B cell (primary cell): ENCODE data around the gene SLITRK4. TPM values are rescaled to one million over a fixed set of nuclear protein-coding genes. Genes with fewer than 3 reads are reported as not detected.

ENCODE experiments used
- ATAC-seq: fragments of 200-7000 bp; cut with Tn5 transposase; one replicate; pipeline ENCODE4 v1.10.0; 2021; ENCODE audit warnings: low read depth, mild to moderate bottlenecking, moderate number of reproducible peaks, moderate library complexity
- CTCF ChIA-PET: fragments of 350-600 bp; sonication (Branson Sonifier 250); formaldehyde crosslinking; loops from one replicate; lab custom pipeline; 2021; ENCODE audit warnings: antibody characterized with exemption, inconsistent platforms; lab: Charles Lee
- POLR2A ChIA-PET: fragments of 350-600 bp; sonication (Branson Sonifier 250); formaldehyde crosslinking; loops from one replicate; lab custom pipeline; 2021; ENCODE audit warnings: antibody characterized with exemption; lab: Charles Lee
- DNase-seq: peaks from one replicate; pipeline ENCODE4 v3.0.0; 2013
- H2AFZ ChIP-seq: 2 replicates; pipeline ENCODE4 v1.6.1; 2012; ENCODE audit warnings: mild to moderate bottlenecking, low read depth, low read length; ENCODE audit not compliant: insufficient read depth, poor library complexity, severe bottlenecking
- H3K27ac ChIP-seq, 2 donors: 1 replicate in 1 of 2; 2 replicates in 1 of 2; pipeline ENCODE4 v1.5.1; 2012 to 2013; ENCODE audit warnings: low read length in 2 of 2, mild to moderate bottlenecking in 2 of 2, moderate library complexity in 1 of 2
- H3K27me3 ChIP-seq, 4 experiments: fragments of 200-600 bp in 1 of 4; sonication (generic) in 1 of 4; replicated peaks in 1 of 4; 1 replicate in 2 of 4; 2 replicates in 2 of 4; pipeline versions ENCODE4 v1.6.1 to v1.7.0; 2013 to 2016; ENCODE audit warnings: low read length in 3 of 4, mild to moderate bottlenecking in 2 of 4, mixed read lengths in 1 of 4, moderate library complexity in 1 of 4; ENCODE audit not compliant: insufficient read depth in 4 of 4, control insufficient read depth in 3 of 4; ENCODE audit errors: control extremely low read depth in 1 of 4
- H3K36me3 ChIP-seq, 2 experiments: replicated peaks in 1 of 2; 1 replicate in 1 of 2; 2 replicates in 1 of 2; pipeline versions ENCODE4 v1.6.1 to v1.7.1; 2013; ENCODE audit warnings: low read length in 1 of 2; ENCODE audit not compliant: insufficient read depth in 2 of 2, control insufficient read depth in 1 of 2; ENCODE audit errors: control extremely low read depth in 1 of 2, extremely low read depth in 1 of 2
- H3K4me1 ChIP-seq, 2 donors: fragments of 200-600 bp in 1 of 2; sonication (generic) in 1 of 2; 1 replicate in 1 of 2; 2 replicates in 1 of 2; pipeline versions ENCODE4 v1.5.1 to v1.6.1; 2013 to 2017; ENCODE audit warnings: low read length in 2 of 2; ENCODE audit not compliant: control insufficient read depth in 2 of 2, insufficient read depth in 2 of 2
- H3K4me2 ChIP-seq: replicated peaks from 2 replicates; pipeline ENCODE3; 2012; ENCODE audit warnings: mild to moderate bottlenecking, low read depth, low read length; ENCODE audit not compliant: poor library complexity, severe bottlenecking
- H3K4me3 ChIP-seq, 5 experiments: fragments of 200-600 bp in 1 of 5; sonication (generic) in 1 of 5; 1 replicate in 3 of 5; 2 replicates in 2 of 5; pipeline versions ENCODE4 v1.5.1 to v1.7.0; 2011 to 2016; ENCODE audit warnings: low read length in 4 of 5, mild to moderate bottlenecking in 4 of 5, low read depth in 2 of 5, control low read depth in 1 of 5, moderate library complexity in 1 of 5; ENCODE audit not compliant: insufficient read depth in 1 of 5; ENCODE audit errors: control extremely low read depth in 1 of 5, extremely low read depth in 1 of 5
- H3K79me2 ChIP-seq: fragments of 200-600 bp; sonication (generic); one replicate; pipeline ENCODE4 v1.6.0; 2016; ENCODE audit warnings: low read length; ENCODE audit not compliant: control insufficient read depth, insufficient read depth
- H3K9ac ChIP-seq: fragments of 200-600 bp; sonication (generic); 2 replicates; pipeline ENCODE4 v1.6.1; 2017; ENCODE audit warnings: mild to moderate bottlenecking, low read length, moderate library complexity
- H3K9me3 ChIP-seq, 3 donors: one replicate each; pipeline versions ENCODE4 v1.6.1 to v1.7.1; 2013; ENCODE audit warnings: low read length in 2 of 3; ENCODE audit not compliant: control insufficient read depth in 2 of 3, insufficient read depth in 1 of 3; ENCODE audit errors: control extremely low read depth in 1 of 3
- H4K20me1 ChIP-seq: 2 replicates; pipeline ENCODE4 v1.6.0; 2012; ENCODE audit warnings: mild to moderate bottlenecking, low read length; ENCODE audit not compliant: insufficient read depth, control insufficient read depth, poor library complexity, severe bottlenecking
- H3K27ac Mint-ChIP-seq: one replicate; pipeline ENCODE4 v1.8.0; 2021; ENCODE audit warnings: mixed read lengths
- H3K27me3 Mint-ChIP-seq: one replicate; pipeline ENCODE4 v1.8.0; 2021; ENCODE audit warnings: mixed read lengths
- H3K4me1 Mint-ChIP-seq: one replicate; pipeline ENCODE4 v1.8.0; 2021; ENCODE audit warnings: mixed read lengths
- H3K4me3 Mint-ChIP-seq: one replicate; pipeline ENCODE4 v1.8.0; 2021; ENCODE audit warnings: mixed read lengths
- H3K9me3 Mint-ChIP-seq: one replicate; pipeline ENCODE4 v1.8.0; 2022; ENCODE audit warnings: mixed read lengths; ENCODE audit not compliant: insufficient read depth
- EZH2 ChIP-seq: IDR thresholded peaks from 2 replicates; pipeline ENCODE4 v1.6.1; 2012; ENCODE audit warnings: borderline replicate concordance, low read depth, mild to moderate bottlenecking, moderate library complexity, low read length; ENCODE audit not compliant: insufficient read depth, poor library complexity, severe bottlenecking
- WGBS: methylation state at CpG from one replicate; pipeline ENCODE4 v1.1.5; 2013; ENCODE audit warnings: missing lambda C conversion rate; ENCODE audit not compliant: insufficient coverage; 5-methylcytosine and 5-hydroxymethylcytosine counted together
- intact Hi-C: fragments of 100-400 bp; cut with micrococcal nuclease; formaldehyde crosslinking; loops from one replicate; pipeline ENCODE4 v1.10.0; 2022
- polyA plus RNA-seq: library from polyadenylated mRNA; depleted of rRNA; stranded (reverse); fragments of >200 nt; gene quantifications from 2 replicates; pipeline ENCODE4 v1.2.3, GENCODE V29; 2012
- total RNA-seq, 2 donors: library from RNA; stranded (reverse); fragments of 120-200 nt in 1 of 2; gene quantifications; 1 replicate in 1 of 2; 2 replicates in 1 of 2; pipeline versions ENCODE4 v1.2.3 to v1.2.4, GENCODE V29; 2013 to 2022
- TF ChIP-seq, protein P1 (sequence below): fragments of 200-600 bp; IDR thresholded peaks from one replicate; pipeline ENCODE4 v1.8.0; 2022; ENCODE audit warnings: antibody characterized with exemption, mild to moderate bottlenecking

SLITRK4 gene
- total and polyA plus RNA-seq, 2 donors (not counting 1 experiment from before 2014, with no cell fraction given) = 0.01 TPM; not detected in 1

DNA sequence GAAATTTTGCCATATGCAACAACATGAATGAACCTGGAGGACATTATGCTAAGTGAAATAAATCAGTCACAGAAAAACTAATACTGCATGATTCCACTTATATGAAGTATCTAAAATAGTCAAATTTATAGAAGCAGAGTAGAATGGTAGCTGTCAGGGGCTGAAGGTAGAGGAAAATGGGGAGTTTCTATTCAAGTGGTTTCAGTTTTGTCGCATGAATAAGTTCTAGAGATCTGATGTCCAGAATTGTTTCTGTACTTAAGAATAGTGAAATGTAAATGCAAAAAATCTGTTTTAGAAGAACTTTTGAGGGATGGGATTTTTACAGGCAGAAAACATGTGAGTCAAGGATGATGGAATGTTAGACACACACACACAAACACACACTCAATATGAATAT lies 34.1 kb downstream of the SLITRK4 start:
- CTCF ChIA-PET = no interaction called here
- no peaks in the 10 kb centered on the region for H3K4me1 Mint-ChIP-seq
- H4K20me1 ChIP-seq = no peaks in the 10 kb centered on the region
- no peak for ATAC-seq
- POLR2A ChIA-PET = no interaction called here
- no peak overlapping the region for H3K4me2 ChIP-seq
- no peak overlapping the region for H3K9ac ChIP-seq
- no peak overlapping the region for H3K4me3 ChIP-seq
- H3K79me2 ChIP-seq = no peaks in the 10 kb centered on the region
- H2AFZ ChIP-seq = no peak overlapping the region
- no peaks in the 10 kb centered on the region for H3K27me3 ChIP-seq
- no peaks in the 10 kb centered on the region for H3K27me3 Mint-ChIP-seq
- no CpG with 5 or more reads among the region's 1 CpG for WGBS
- intact Hi-C loops = no loop called here
- no peaks in the 10 kb centered on the region for H3K36me3 ChIP-seq
- no peaks in the 10 kb centered on the region for H3K9me3 ChIP-seq
- no peak overlapping the region for H3K4me3 Mint-ChIP-seq
- DNase-seq = no peak
- no peak overlapping the region for H3K27ac ChIP-seq
- no peaks in the 10 kb centered on the region for H3K4me1 ChIP-seq
- no peaks in the 10 kb centered on the region for H3K9me3 Mint-ChIP-seq
- TF ChIP-seq, protein P1, sequence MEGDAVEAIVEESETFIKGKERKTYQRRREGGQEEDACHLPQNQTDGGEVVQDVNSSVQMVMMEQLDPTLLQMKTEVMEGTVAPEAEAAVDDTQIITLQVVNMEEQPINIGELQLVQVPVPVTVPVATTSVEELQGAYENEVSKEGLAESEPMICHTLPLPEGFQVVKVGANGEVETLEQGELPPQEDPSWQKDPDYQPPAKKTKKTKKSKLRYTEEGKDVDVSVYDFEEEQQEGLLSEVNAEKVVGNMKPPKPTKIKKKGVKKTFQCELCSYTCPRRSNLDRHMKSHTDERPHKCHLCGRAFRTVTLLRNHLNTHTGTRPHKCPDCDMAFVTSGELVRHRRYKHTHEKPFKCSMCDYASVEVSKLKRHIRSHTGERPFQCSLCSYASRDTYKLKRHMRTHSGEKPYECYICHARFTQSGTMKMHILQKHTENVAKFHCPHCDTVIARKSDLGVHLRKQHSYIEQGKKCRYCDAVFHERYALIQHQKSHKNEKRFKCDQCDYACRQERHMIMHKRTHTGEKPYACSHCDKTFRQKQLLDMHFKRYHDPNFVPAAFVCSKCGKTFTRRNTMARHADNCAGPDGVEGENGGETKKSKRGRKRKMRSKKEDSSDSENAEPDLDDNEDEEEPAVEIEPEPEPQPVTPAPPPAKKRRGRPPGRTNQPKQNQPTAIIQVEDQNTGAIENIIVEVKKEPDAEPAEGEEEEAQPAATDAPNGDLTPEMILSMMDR = no peak
- TF ChIP-seq EZH2 = no peak
- H3K27ac Mint-ChIP-seq = no peak overlapping the region

- ChIA-PET POLR2A (no interaction called here), CTCF (no interaction called here)
- no peaks in the 10 kb centered on the region for H3K36me3 ChIP-seq
- H3K4me3 ChIP-seq = no peak overlapping the region
- ATAC-seq (no peak), DNase-seq (no peak)
- no peaks in the 10 kb centered on the region for H3K4me1 ChIP-seq
- H3K9me3 Mint-ChIP-seq = peaks cover 7% of the 10 kb centered on the region
- peaks cover 0 to 3% (median 0%) of the 10 kb centered on the region in 3 donors for H3K9me3 ChIP-seq
- no peak overlapping the region for H3K9ac ChIP-seq
- H3K27ac ChIP-seq = no peak overlapping the region
- H2AFZ ChIP-seq = no peak overlapping the region
- H3K4me2 ChIP-seq = no peak overlapping the region
- WGBS = no CpG with 5 or more reads among the region's 2 CpGs
- no peaks in the 10 kb centered on the region for H4K20me1 ChIP-seq
- no peaks in the 10 kb centered on the region for H3K27me3 ChIP-seq
- H3K27me3 Mint-ChIP-seq = no peaks in the 10 kb centered on the region
- no peak overlapping the region for H3K4me3 Mint-ChIP-seq
- intact Hi-C loops = no loop called here
- no peaks in the 10 kb centered on the region for H3K4me1 Mint-ChIP-seq
- H3K27ac Mint-ChIP-seq = no peak overlapping the region
- no peaks in the 10 kb centered on the region for H3K79me2 ChIP-seq
- no peak for TF ChIP-seq EZH2
- TF ChIP-seq, protein P1 = no peak
These were observed 54.7 kb downstream of the SLITRK4 start for GRCh38 chrX:143581240-143581639.
